D341Med (cell line): ENCODE data around the gene LY6G5B.

Experiments used
- DNase-seq: peaks from one replicate; pipeline ENCODE4 v3.0.0; 2012; ENCODE audit warnings: low spot score

The LY6G5B gene

GRCh38 chr6:31669676-31670075 lies at the start of gene LY6G5B:
LY6G5B (plus strand) TSS chr6:31669976; CDS start chr6:31670951, 975 bp downstream.
- no peak for DNase-seq

GRCh38 chr6:31620586-31621319 lies 49.0 kb upstream of the LY6G5B start, which contains the start of gene PRRC2A:
PRRC2A (plus strand) TSS chr6:31620715; CDS start chr6:31622790, 2,075 bp downstream.
- DNase-seq: peak; percentile 96

GRCh38 chr6:31621320-31621939 lies 48.3 kb upstream of the LY6G5B start:
- no peak for DNase-seq

GRCh38 chr6:31621991-31622390 lies 47.8 kb upstream of the LY6G5B start:
- no peak for DNase-seq

- DNase-seq: no peak
Measured at GRCh38 chr6:31622684-31623091, 47.1 kb upstream of the LY6G5B start.

GRCh38 chr6:31624070-31624469 lies 45.7 kb upstream of the LY6G5B start:
- DNase-seq: no peak

GRCh38 chr6:31626952-31627351 lies 42.8 kb upstream of the LY6G5B start:
- DNase-seq: no peak

- DNase-seq: no peak
Measured at GRCh38 chr6:31627690-31628287, 42.0 kb upstream of the LY6G5B start.

- DNase-seq: no peak
Measured at GRCh38 chr6:31629014-31629413, 40.8 kb upstream of the LY6G5B start.

- no peak for DNase-seq
Measured at GRCh38 chr6:31630177-31630934, 39.4 kb upstream of the LY6G5B start.

- DNase-seq: no peak
Measured at GRCh38 chr6:31631209-31631608, 38.6 kb upstream of the LY6G5B start.

- no peak for DNase-seq
Measured at GRCh38 chr6:31631681-31632278, 38.0 kb upstream of the LY6G5B start.

GRCh38 chr6:31632279-31632946 lies 37.4 kb upstream of the LY6G5B start:
- no peak for DNase-seq

GRCh38 chr6:31633447-31633846 lies 36.3 kb upstream of the LY6G5B start:
- DNase-seq: no peak

GRCh38 chr6:31634131-31634530 lies 35.6 kb upstream of the LY6G5B start:
- DNase-seq: no peak

- DNase-seq: no peak
Measured at GRCh38 chr6:31634969-31635575, 34.7 kb upstream of the LY6G5B start.

- no peak for DNase-seq
Measured at GRCh38 chr6:31636698-31637596, 32.8 kb upstream of the LY6G5B start.

- DNase-seq: no peak
Measured at GRCh38 chr6:31639043-31639442, 30.7 kb upstream of the LY6G5B start.

GRCh38 chr6:31639449-31639861 lies 30.3 kb upstream of the LY6G5B start:
- no peak for DNase-seq

GRCh38 chr6:31640612-31641011 lies 29.2 kb upstream of the LY6G5B start:
- no peak for DNase-seq
